PC-3 (cell line): ENCODE measurements around the gene ZBED6. TPM values are rescaled to one million over a fixed set of nuclear protein-coding genes. Genes with fewer than 3 reads are reported as not detected.

ENCODE experiments used
- ATAC-seq: fragments of 200-7000 bp; cut with Tn5 transposase; 2 replicates; pipeline ENCODE4 v1.9.1; 2020; ENCODE audit warnings: mild to moderate bottlenecking, moderate library complexity
- BruUV-seq: library from RNA; stranded (reverse); fragments of 400-500 nt; replicated peaks from 2 replicates; lab custom pipeline; 2021; lab: Mats Ljungman, UMichigan
- CTCF ChIA-PET: fragments of 300-600 bp; sonication (Branson Sonifier 250); formaldehyde crosslinking; loops from one replicate; lab custom pipeline; 2022; ENCODE audit warnings: antibody characterized with exemption; lab: Charles Lee
- POLR2A ChIA-PET: fragments of 300-600 bp; sonication (Branson Sonifier 250); formaldehyde crosslinking; loops from one replicate; lab custom pipeline; 2022; ENCODE audit warnings: antibody characterized with exemption; ENCODE audit not compliant: unreplicated experiment; lab: Charles Lee
- DNase-seq: peaks from one replicate; pipeline ENCODE4 v3.0.0-alpha.2; 2015
- H2AFZ ChIP-seq: fragments of 300-600 bp; sonication (generic); 2 replicates; pipeline ENCODE4 v1.6.0; 2016; ENCODE audit warnings: antibody characterized with exemption, low read length
- H3F3A ChIP-seq: fragments of 300-600 bp; sonication (generic); one replicate; pipeline ENCODE4 v1.6.0; 2017; ENCODE audit warnings: antibody characterized with exemption, low read length, control low read depth, mild to moderate bottlenecking; ENCODE audit not compliant: unreplicated experiment
- H3K27ac ChIP-seq: fragments of 300-600 bp; sonication (generic); 2 replicates; pipeline ENCODE4 v1.5.1; 2016; ENCODE audit warnings: mild to moderate bottlenecking, low read length
- H3K27me3 ChIP-seq: fragments of 300-600 bp; sonication (generic); 2 replicates; pipeline ENCODE4 v1.6.1; 2016; ENCODE audit warnings: low read length, mixed read lengths
- H3K36me3 ChIP-seq: fragments of 300-600 bp; sonication (generic); 2 replicates; pipeline ENCODE4 v1.6.1; 2016; ENCODE audit warnings: low read depth, mixed run types, low read length, mixed read lengths
- H3K4me1 ChIP-seq: fragments of 300-600 bp; sonication (generic); 2 replicates; pipeline ENCODE4 v1.5.1; 2016; ENCODE audit warnings: low read length; ENCODE audit not compliant: insufficient read depth
- H3K4me2 ChIP-seq: fragments of 300-600 bp; sonication (generic); 2 replicates; pipeline ENCODE4 v1.6.0; 2016; ENCODE audit warnings: low read length
- H3K4me3 ChIP-seq: fragments of 300-600 bp; sonication (generic); 2 replicates; pipeline ENCODE4 v1.5.1; 2016; ENCODE audit warnings: mild to moderate bottlenecking, low read length, mixed read lengths
- H3K79me2 ChIP-seq: fragments of 300-600 bp; sonication (generic); 2 replicates; pipeline ENCODE4 v1.6.1; 2017; ENCODE audit warnings: low read length, mixed read lengths
- H3K9ac ChIP-seq: fragments of 300-600 bp; sonication (generic); 2 replicates; pipeline ENCODE4 v1.6.0; 2016; ENCODE audit warnings: mild to moderate bottlenecking, low read length
- H3K9me2 ChIP-seq: fragments of 300-600 bp; sonication (generic); replicated peaks from 2 replicates; pipeline ENCODE4 v1.6.1; 2016; ENCODE audit warnings: mixed run types, low read length, mixed read lengths
- H3K9me3 ChIP-seq: fragments of 300-600 bp; sonication (generic); 2 replicates; pipeline ENCODE4 v1.6.1; 2016; ENCODE audit warnings: low read length, mixed read lengths
- H4K20me1 ChIP-seq: fragments of 300-600 bp; sonication (generic); 2 replicates; pipeline ENCODE4 v1.6.1; 2016; ENCODE audit warnings: low read length, mixed read lengths
- EZH2 ChIP-seq: fragments of 300-600 bp; sonication (generic); IDR thresholded peaks from one replicate; pipeline ENCODE4 v1.6.1; 2017; ENCODE audit warnings: antibody characterized with exemption, mild to moderate bottlenecking, low read length; ENCODE audit not compliant: unreplicated experiment
- EZH2phosphoT487 ChIP-seq: fragments of 300-600 bp; sonication (generic); IDR thresholded peaks from 2 replicates; pipeline ENCODE4 v1.6.1; 2018; ENCODE audit warnings: mild to moderate bottlenecking, antibody characterized with exemption, low read length, borderline replicate concordance
- intact Hi-C: fragments of 100-400 bp; cut with micrococcal nuclease; formaldehyde crosslinking; loops from 2 replicates; pipeline ENCODE4 v1.9.0; 2023
- total RNA-seq: library from RNA; depleted of rRNA; stranded (reverse); fragments of >200 nt; gene quantifications from 2 replicates; pipeline ENCODE4 v1.2.3, GENCODE V29; 2014
- TF ChIP-seq, protein P1 (sequence below): fragments of 300-600 bp; sonication (generic); conservative IDR thresholded peaks from 2 replicates; pipeline ENCODE4 v1.5.1; 2017; ENCODE audit warnings: antibody characterized with exemption, low read depth, mild to moderate bottlenecking, low read length

ZBED6 gene
- total RNA-seq, 1 experiment from 2014 or later = 12.9 TPM

DNA sequence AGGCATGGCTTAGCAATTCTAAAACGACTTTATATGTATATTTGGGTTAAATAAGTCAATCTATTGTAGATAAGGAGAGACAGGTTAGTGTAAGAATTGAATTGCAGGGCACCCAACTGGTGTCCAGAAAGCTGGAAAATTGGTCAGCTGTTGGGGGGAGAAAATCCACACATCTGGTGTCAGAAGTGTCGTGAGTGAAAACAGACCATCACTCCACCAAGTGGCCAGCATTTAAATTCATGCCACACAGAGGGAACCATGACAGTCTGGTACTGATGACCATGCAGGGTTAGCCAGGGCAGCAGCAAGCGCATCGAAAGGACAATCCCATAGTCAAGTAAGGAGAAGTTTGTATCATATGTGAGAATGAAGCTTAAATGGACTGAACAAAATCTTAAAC lies 18.8 kb upstream of the ZBED6 start:
- POLR2A ChIA-PET = no interaction called here
- peak; percentile 51; the same call in 1 of the 2 replicates for ATAC-seq

DNA sequence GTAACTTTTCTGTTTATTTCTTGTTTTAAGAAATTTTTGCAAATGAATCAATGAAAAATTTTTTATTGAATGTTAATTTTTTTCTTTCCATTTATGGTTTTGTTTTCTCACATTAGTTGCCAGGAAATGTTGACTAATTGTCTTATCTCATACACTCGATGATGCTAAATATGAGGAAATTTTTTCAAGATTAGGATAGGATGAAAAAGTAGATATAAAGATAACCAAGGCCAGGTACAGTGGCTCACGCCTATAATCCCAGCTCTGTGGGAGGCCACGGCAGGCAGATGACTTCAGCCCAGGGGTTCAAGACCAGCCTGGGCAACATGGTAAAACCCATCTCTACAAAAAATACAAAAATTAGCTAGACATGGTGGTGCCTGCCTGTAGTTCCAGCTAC lies 17.8 kb upstream of the ZBED6 start:
- no peak overlapping the region for H2AFZ ChIP-seq
- no peaks in the 10 kb centered on the region for H3K27me3 ChIP-seq
- no peaks in the 10 kb centered on the region for H3K9me3 ChIP-seq
- H3K27ac ChIP-seq = no peak overlapping the region
- H3K4me2 ChIP-seq = no peak overlapping the region
- H3K4me1 ChIP-seq = no peaks in the 10 kb centered on the region
- no peaks in the 10 kb centered on the region for H3K9me2 ChIP-seq
- BruUV-seq = no TSS peak
- no peaks in the 10 kb centered on the region for H3K36me3 ChIP-seq
- ATAC-seq = no peak
- no peak for DNase-seq
- H3K9ac ChIP-seq = no peak overlapping the region
- TF ChIP-seq, protein P1, sequence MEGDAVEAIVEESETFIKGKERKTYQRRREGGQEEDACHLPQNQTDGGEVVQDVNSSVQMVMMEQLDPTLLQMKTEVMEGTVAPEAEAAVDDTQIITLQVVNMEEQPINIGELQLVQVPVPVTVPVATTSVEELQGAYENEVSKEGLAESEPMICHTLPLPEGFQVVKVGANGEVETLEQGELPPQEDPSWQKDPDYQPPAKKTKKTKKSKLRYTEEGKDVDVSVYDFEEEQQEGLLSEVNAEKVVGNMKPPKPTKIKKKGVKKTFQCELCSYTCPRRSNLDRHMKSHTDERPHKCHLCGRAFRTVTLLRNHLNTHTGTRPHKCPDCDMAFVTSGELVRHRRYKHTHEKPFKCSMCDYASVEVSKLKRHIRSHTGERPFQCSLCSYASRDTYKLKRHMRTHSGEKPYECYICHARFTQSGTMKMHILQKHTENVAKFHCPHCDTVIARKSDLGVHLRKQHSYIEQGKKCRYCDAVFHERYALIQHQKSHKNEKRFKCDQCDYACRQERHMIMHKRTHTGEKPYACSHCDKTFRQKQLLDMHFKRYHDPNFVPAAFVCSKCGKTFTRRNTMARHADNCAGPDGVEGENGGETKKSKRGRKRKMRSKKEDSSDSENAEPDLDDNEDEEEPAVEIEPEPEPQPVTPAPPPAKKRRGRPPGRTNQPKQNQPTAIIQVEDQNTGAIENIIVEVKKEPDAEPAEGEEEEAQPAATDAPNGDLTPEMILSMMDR = no peak
- TF ChIP-seq EZH2phosphoT487 = no peak
- no peak for TF ChIP-seq EZH2
- no peaks in the 10 kb centered on the region for H4K20me1 ChIP-seq
- intact Hi-C loops = no loop called here
- POLR2A ChIA-PET = no interaction called here
- H3K4me3 ChIP-seq = no peak overlapping the region
- H3F3A ChIP-seq = no peaks in the 10 kb centered on the region
- CTCF ChIA-PET = no interaction called here
- no peaks in the 10 kb centered on the region for H3K79me2 ChIP-seq

More for the DNA sequence above, 18.8 kb upstream of the ZBED6 start:
- no peaks in the 10 kb centered on the region for H3K36me3 ChIP-seq
- no peaks in the 10 kb centered on the region for H3K9me2 ChIP-seq
- H3F3A ChIP-seq = no peaks in the 10 kb centered on the region
- no peak overlapping the region for H2AFZ ChIP-seq
- no peaks in the 10 kb centered on the region for H3K9me3 ChIP-seq
- no peak overlapping the region for H3K27ac ChIP-seq
- H3K4me3 ChIP-seq = no peak overlapping the region
- H3K79me2 ChIP-seq = no peaks in the 10 kb centered on the region
- no peaks in the 10 kb centered on the region for H4K20me1 ChIP-seq
- CTCF ChIA-PET = interaction anchor here (0.5 to 0.6 kb wide), 3 partner anchors 15 to 272 kb away, joined by 3 to 18 read pairs (median 3); no protein-coding TSS in a partner anchor
- no peaks in the 10 kb centered on the region for H3K27me3 ChIP-seq
- intact Hi-C loops = no loop called here
- no peak overlapping the region for H3K4me2 ChIP-seq
- TF ChIP-seq EZH2phosphoT487 (no peak), EZH2 (no peak)
- TF ChIP-seq, protein P1 = peak; percentile 52
- DNase-seq = peak; percentile 29
- BruUV-seq = no TSS peak
- H3K4me1 ChIP-seq = no peaks in the 10 kb centered on the region
- no peak overlapping the region for H3K9ac ChIP-seq

DNA sequence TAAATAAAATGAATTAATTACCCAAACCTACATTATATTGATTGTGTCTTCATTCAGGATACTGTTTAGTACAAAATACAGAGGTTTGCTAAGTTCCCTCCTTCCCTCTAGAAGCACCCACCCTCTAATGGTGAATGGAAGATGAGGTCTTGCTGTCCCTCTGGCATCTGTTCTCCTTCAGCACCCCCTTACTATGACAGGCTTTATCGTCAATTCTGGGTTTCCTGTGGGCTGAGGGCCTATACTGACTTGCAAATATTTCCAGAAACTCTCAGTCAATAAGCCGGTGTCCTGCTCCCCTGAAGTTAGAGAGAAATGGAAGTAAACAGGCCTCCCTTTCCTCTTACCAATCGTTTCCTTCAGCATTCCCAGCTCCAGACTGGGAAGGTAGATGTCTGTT lies 17.3 kb upstream of the ZBED6 start:
- no peaks in the 10 kb centered on the region for H4K20me1 ChIP-seq
- CTCF ChIA-PET = no interaction called here
- no TSS peak for BruUV-seq
- no peak overlapping the region for H3K9ac ChIP-seq
- no peak overlapping the region for H3K4me2 ChIP-seq
- H3K27ac ChIP-seq = no peak overlapping the region
- H3K36me3 ChIP-seq = no peaks in the 10 kb centered on the region
- H2AFZ ChIP-seq = no peak overlapping the region
- no peak for ATAC-seq
- no peaks in the 10 kb centered on the region for H3F3A ChIP-seq
- DNase-seq = no peak
- POLR2A ChIA-PET = no interaction called here
- H3K4me1 ChIP-seq = no peaks in the 10 kb centered on the region
- TF ChIP-seq, protein P1 = no peak
- no peak for TF ChIP-seq EZH2phosphoT487
- no peak for TF ChIP-seq EZH2
- H3K79me2 ChIP-seq = no peaks in the 10 kb centered on the region
- H3K4me3 ChIP-seq = no peak overlapping the region
- no peaks in the 10 kb centered on the region for H3K9me2 ChIP-seq
- no peaks in the 10 kb centered on the region for H3K9me3 ChIP-seq
- H3K27me3 ChIP-seq = no peaks in the 10 kb centered on the region
- intact Hi-C loops = no loop called here
